NK-92 (cell line): ENCODE measurements around the gene CEP128.

Experiments
- DNase-seq: peaks from one replicate; lab custom pipeline; 2025; ENCODE audit not compliant: unreplicated experiment; lab: John Stamatoyannopoulos, UW

Gene CEP128

DNA sequence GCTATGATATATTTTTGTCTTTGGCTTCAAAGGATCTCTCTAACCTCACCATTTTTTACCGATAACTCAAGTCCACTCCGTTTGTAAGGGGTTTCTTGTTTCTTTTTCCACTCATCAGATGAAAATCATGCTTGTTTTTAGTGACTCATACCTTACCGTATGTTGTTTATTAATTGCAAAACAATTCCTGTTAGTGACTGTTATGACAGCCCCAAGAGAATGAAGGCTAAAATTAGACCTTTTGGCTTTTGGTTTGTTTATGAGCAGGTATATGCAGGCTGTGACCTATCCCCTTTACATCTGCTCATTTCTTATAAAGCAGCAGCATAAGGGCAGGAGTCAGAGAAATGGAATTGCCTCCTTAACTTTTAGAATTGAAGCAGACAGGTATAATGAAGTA lies 319.8 kb downstream of the CEP128 start:
- DNase-seq, result no peak

DNA sequence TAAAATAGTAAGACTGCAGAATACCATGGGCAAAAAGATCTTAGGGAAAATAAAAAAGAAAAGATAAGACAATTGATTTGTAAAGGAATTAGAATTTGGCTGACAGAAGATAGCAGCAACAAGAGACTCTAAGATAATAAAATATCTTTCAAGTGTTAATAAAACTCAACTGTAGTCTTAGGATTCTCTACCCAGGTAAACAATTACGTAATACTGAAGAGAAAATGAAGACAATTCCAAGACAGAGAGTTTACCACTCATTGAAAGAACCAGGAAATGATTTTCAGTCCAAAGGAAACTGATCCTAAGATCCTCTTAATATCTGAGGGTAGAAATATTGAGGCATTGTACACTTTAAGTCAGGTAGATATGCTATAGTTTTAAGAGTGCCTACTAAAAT lies 321.1 kb downstream of the CEP128 start:
- no peak for DNase-seq

DNA sequence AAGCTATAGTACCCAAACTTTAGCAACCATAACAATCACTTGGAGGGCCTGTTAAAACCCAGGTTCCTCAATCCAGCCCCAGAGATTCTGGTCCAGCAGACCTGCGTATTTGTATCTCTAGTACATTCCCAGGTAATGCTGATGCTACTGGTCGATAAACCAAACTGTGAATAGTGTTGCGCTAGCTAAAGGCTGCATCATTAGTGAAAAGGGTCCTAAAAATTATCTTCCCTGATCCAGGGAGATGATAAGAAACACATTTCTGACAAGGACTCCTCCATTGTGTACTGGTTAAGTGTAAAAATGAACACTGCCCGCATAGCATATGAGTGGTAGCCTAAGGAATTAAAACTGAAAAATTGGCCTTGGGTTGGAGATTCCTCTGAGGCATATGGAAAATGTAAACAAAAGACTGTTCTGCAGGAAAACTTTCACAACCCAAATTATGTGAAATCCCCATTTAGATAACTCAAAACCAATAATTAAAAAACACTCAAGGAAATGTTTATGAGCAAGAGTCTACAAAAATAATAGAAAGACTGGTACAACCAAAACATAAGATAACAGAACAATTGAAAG lies 322.7 kb downstream of the CEP128 start:
- DNase-seq, result no peak

- no peak for DNase-seq
Measured at GRCh38 chr14:80615831-80616230, 325.7 kb downstream of the CEP128 start.

GRCh38 chr14:80609055-80609454 lies 332.5 kb downstream of the CEP128 start:
- no peak for DNase-seq

GRCh38 chr14:80608563-80608962 lies 333.0 kb downstream of the CEP128 start:
- no peak for DNase-seq

- no peak for DNase-seq
Measured at GRCh38 chr14:80607430-80608190, 333.9 kb downstream of the CEP128 start.

DNA sequence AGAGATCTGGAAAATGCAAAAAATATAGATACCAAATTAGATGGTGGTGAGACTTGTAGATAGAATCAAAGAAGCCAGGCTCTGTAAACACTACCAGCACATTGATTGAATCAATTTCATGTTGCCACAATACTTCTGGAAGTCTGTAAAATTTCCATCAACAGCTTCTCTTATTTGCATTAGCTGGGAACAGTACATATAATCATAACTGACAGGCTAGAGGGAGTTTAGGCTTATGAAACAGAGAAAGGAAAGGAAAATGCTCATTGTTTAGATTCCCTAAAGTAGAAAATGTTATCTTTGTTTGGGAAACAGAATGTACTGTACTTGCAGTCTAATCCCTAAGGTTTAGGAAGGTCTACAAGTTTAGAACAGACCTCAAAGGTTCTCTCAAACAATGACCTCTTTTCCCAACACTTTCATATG lies 335.2 kb downstream of the CEP128 start:
- no peak for DNase-seq

DNA sequence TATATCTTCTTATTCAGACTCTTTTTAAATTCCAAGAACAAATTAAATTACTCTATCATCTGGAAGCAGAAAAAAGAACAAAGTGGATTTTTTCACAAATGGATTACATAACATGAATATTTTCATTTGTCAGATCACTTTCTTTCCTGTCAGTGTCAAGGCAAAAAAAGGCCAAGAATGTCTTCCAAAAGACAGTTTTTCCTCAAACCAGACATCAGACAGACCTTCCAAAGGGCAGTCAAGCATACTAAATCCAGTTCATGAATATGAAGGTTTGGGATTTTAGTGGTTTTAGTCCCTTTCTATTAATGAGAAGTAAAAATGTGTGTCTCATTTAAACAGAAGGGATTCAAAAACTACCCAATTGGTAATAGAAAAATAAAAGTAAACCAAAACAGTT lies 336.0 kb downstream of the CEP128 start:
- no peak for DNase-seq

GRCh38 chr14:80602946-80603345 lies 338.6 kb downstream of the CEP128 start:
- no peak for DNase-seq

DNA sequence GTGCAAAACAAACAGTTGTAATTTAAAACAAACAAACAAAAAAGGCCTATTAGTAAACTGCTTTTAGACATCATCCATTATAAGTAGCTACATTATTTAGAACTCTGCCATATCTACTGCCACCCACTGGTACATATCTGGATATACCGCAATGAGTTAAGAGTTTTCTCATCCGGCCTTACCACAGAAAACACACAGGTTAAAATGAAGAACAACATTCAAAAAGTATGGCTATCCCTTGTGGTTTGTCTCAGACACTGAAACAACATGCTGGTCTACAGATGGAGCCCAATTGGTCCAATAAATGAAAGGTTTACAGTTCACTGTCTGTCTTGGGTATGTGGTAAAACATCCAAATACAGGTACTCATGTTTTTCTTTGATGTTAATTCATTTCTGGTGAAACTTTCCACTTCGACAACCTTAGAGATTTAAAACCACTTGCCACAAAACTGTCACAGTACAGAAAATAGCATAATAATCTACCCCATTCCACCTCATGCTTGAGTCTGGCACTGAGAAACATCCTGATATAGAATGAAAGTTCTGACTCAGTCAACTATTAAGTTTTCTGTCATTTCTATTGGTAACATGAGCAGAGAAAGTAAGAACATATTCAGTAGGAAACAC lies 354.3 kb downstream of the CEP128 start:
- no peak for DNase-seq

- DNase-seq, result no peak
Measured at GRCh38 chr14:80586131-80586530, 355.4 kb downstream of the CEP128 start.

DNA sequence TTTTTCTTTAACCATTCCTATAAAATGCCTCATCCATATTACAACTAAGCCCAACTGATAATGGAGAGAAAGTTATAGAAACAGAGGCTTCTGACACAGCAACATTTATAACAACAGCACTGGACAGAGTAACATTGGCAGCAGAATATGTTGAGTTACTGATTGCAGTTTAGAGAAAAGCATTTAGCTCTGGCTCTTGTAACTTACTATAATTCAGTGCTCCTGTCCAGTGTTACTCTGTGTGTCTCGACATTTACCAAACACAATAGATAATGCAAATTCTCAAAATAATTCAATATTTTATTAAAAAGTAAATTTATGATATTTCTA lies 356.1 kb downstream of the CEP128 start:
- no peak for DNase-seq

- DNase-seq, result no peak
Measured at GRCh38 chr14:80584744-80585505, 356.6 kb downstream of the CEP128 start.

DNA sequence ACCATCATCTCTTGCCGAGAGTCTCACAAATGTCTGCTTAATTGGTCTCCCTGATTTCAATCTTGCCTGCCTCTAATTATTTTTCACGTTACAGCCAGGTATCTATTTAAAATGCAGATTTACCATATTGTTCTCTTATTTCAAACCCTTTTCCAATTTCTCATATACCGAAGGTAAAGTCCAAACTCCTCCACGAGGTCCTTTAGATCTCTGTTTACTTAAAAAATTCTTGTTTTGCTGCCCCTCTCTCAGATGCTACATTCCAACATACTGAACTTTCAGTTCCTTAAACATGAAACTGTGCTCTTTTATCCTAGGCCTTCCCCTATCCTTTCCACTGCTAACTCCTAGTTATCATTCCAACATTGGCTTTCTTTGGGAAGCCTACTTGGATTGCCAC lies 363.9 kb downstream of the CEP128 start:
- no peak for DNase-seq

DNA sequence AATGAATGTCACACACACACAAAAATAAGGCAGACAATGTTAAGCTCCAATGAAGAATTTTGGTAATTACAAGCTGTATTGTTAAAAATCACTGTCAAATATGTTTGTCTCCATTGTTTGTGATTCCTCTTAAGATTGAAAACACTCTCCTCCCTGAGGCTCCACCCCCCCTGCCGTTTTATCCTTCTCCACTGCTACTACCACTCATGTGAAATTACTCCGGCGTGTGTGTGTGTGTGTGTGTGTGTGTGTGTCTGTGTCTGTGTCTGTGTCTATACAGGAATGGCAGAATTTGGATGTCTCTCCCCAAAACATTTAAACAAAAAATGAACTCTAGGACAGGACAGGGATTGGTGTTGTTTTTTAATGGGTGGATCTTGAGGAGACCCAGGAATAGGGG lies 365.1 kb downstream of the CEP128 start:
- DNase-seq, result no peak

DNA sequence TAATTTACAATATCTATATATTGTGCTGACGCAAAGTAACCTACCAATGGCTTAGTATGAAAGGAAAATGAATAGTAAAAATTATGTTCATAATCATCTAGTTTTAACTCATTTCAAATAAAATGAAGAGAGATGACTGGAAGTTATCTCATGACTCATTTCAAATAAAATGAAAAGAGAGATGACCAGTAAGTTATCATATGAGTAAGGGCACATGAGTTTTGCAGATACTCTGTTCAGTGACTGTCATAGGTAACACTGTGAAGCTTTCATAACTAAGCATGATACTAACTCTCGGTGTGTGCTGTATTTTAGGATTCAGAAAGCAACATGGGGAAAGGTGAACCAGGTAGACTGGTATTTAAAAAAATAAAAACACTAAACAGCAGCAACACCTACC lies 365.8 kb downstream of the CEP128 start:
- DNase-seq, result no peak

- no peak for DNase-seq
Measured at GRCh38 chr14:80572666-80573065, 368.9 kb downstream of the CEP128 start.

- no peak for DNase-seq
Measured at GRCh38 chr14:80570930-80571298, 370.6 kb downstream of the CEP128 start.

DNA sequence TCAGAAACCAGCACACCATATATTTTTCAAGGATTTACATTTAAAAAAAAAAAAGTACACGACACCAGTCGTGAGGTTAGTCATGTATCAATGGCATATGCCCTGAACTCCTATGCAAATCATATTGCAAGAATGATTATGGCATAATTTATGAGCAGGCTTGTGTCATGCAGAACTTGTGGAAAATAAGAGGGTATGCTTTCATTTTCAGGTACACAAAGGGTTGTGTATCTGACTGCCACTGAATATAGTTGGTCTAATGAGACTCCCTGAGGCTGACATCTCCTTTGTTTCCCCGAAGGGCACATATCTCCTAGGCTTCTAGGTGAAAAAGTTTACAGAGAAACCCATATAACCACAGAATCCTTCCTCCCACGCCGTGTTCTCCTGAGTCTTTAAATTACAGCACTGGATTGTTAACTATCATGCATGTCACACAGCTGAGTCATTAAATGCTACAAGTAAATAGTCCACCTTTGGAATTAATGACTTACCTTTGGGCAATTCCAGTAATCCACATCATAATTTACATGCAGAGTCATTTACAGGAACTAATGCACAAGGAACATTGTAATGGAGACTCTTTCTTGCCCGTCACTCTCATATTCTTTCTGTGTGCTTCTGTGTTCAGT lies 373.5 kb downstream of the CEP128 start:
- no peak for DNase-seq

- DNase-seq, result no peak
Measured at GRCh38 chr14:80565001-80565400, 376.5 kb downstream of the CEP128 start.
